Lower leg skin (tissue), 4 donors: ENCODE measurements around the gene GOLGA3. TPM values are rescaled to one million over a fixed set of nuclear protein-coding genes. Genes with fewer than 3 reads are reported as not detected.
"Not testable (repeated sequence)": the region's sequence is repeated elsewhere in the genome, so short reads cannot be mapped to it uniquely, and the experiment has no call there.

ENCODE experiments used
- DNase-seq, 2 donors: peaks; one replicate each; pipeline ENCODE4 v3.0.0-alpha.2; 2019; ENCODE audit warnings: low spot score in 2 of 2
- H3K4me3 ChIP-seq: fragments of 200-600 bp; sonication (generic); 2 replicates; pipeline ENCODE4 v1.5.1; 2017; ENCODE audit warnings: mild to moderate bottlenecking, low read depth; ENCODE audit not compliant: poor library complexity, severe bottlenecking
- CTCF ChIP-seq, 3 donors: fragments of 450-650 bp; IDR thresholded peaks; one replicate each; pipeline ENCODE4 v1.5.1; 2016; ENCODE audit warnings: antibody characterized with exemption in 3 of 3, mild to moderate bottlenecking in 3 of 3, moderate library complexity in 2 of 3
- POLR2A ChIP-seq, 2 donors: fragments of 450-650 bp; IDR thresholded peaks; one replicate each; pipeline ENCODE4 v1.6.1; 2016 to 2017; ENCODE audit warnings: antibody characterized with exemption in 2 of 2, mild to moderate bottlenecking in 1 of 2, moderate library complexity in 1 of 2
- WGBS, 2 donors: methylation state at CpG; one replicate each; pipeline ENCODE4 v1.1.5; 2018; 5-methylcytosine and 5-hydroxymethylcytosine counted together
- intact Hi-C: fragments of 100-400 bp; cut with DNase I; formaldehyde crosslinking; loops from one replicate; pipeline ENCODE4 v1.15.0; 2023; ENCODE audit warnings: low total_unique reads
- total RNA-seq, 4 donors: library from RNA; depleted of rRNA; stranded (reverse); fragments of >200 nt; gene quantifications; one replicate each; pipeline ENCODE4 v1.1.0, GENCODE V29; 2016

Gene GOLGA3
- total RNA-seq, 4 donors from 2014 or later, result 44.5 to 81.0 (median 74.7) TPM

- intact Hi-C loops, result no loop called here
- TF ChIP-seq CTCF (IDR thresholded peaks at IDR 0.05) (no peak), POLR2A (IDR thresholded peaks at IDR 0.05) (no peak)
- H3K4me3 ChIP-seq, result no peak overlapping the region
- 93 to 95% methylated on average over 21 of the region's 21 CpGs for WGBS, 2 donors
- DNase-seq, result no peak
Measured at GRCh38 chr12:132872073-132872855, 43.6 kb upstream of the GOLGA3 start.

- no peak overlapping the region for H3K4me3 ChIP-seq
- intact Hi-C loops, result no loop called here
- no peak for TF ChIP-seq POLR2A (IDR thresholded peaks at IDR 0.05)
- no peak for TF ChIP-seq CTCF (IDR thresholded peaks at IDR 0.05)
- no peak for DNase-seq
- 92 to 97% methylated on average over 13 to 14 of the region's 14 CpGs for WGBS, 2 donors
Measured at GRCh38 chr12:132869551-132869950, 40.9 kb upstream of the GOLGA3 start.

DNA sequence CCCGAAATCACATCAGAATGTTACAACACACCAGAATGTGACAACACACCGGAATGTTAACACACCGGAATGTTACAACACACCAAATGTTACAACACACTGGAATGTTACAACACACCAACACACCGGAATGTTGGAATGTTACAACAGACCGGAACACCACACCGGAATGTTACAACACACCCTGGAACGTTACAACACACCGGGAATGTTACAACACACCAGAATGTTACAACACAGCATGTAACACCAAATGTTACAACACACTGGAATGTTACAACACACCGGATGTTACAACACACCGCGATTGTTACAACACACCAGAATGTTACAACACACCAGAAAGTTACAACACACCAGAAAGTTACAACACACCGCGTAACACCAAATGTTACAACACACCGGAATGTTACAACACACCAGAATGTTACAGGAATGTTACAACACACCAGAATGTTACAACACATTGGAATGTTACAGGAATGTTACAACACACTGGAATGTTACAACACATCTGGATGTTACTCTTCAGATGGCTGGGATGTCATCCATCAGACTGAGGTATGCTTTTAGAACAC is 37.7 kb upstream of the GOLGA3 start:
- intact Hi-C loops, result no loop called here
- WGBS, 2 donors, result 52 to 65% methylated on average over 14 of the region's 14 CpGs
- peak in 1 of 2 donors; percentile 32 for DNase-seq
- no peak overlapping the region for H3K4me3 ChIP-seq
- no peak for TF ChIP-seq POLR2A (IDR thresholded peaks at IDR 0.05)
- TF ChIP-seq CTCF (IDR thresholded peaks at IDR 0.05), result peak in 1 of 3 donors; percentile 52

DNA sequence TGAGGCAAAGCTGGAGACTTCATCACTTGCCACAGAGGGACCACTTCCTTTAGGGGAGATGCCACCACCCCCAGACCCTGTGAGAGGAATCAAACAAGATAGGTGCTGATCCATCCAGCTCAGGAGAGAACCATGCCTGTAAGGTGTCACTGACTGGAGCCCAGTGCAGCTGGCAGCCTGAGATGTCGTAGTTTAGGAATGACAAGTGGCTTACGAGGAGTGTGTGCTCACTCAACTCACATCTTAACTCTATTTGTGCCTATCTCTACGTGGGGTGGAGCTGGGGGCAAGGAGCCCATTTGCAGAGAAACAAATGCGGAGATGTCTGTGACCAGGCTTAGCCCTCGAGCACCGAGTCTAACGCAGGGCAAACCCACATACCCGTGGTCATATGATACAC is 32.9 kb upstream of the GOLGA3 start:
- intact Hi-C loops, result no loop called here
- TF ChIP-seq CTCF (IDR thresholded peaks at IDR 0.05) (no peak), POLR2A (IDR thresholded peaks at IDR 0.05) (no peak)
- WGBS, 2 donors, result 84 to 91% methylated on average over 8 of the region's 8 CpGs
- DNase-seq, result no peak
- no peak overlapping the region for H3K4me3 ChIP-seq

GRCh38 chr12:132858718-132859266 is 30.1 kb upstream of the GOLGA3 start:
- intact Hi-C loops, result no loop called here
- WGBS, 2 donors, result 67 to 75% methylated on average over 18 of the region's 18 CpGs
- no peak overlapping the region for H3K4me3 ChIP-seq
- DNase-seq, result peak in 1 of 2 donors; percentile 33
- TF ChIP-seq POLR2A (IDR thresholded peaks at IDR 0.05), result no peak

GRCh38 chr12:132857019-132857418 is 28.4 kb upstream of the GOLGA3 start:
- H3K4me3 ChIP-seq, DNase-seq, intact Hi-C loops: not testable (repeated sequence)
- 87 to 91% methylated on average over 13 to 16 of the region's 21 CpGs for WGBS, 2 donors
